HG03442 (cell line): ENCODE measurements around the gene NAP1L1.

Source experiments
- ATAC-seq: cut with Tn5 transposase; IDR thresholded peaks from one replicate; pipeline ENCODE4 v1.9.1; 2021; ENCODE audit warnings: mild to moderate bottlenecking, moderate library complexity; ENCODE audit not compliant: unreplicated experiment

The NAP1L1 gene

GRCh38 chr12:76041406-76041805 lies 43.1 kb downstream of the NAP1L1 start:
- no peak for ATAC-seq

GRCh38 chr12:76040461-76040860 lies 44.0 kb downstream of the NAP1L1 start:
- no peak for ATAC-seq

GRCh38 chr12:76038176-76038575 lies 46.3 kb downstream of the NAP1L1 start:
- ATAC-seq: no peak

- ATAC-seq: peak; percentile 61
Measured at GRCh38 chr12:76037130-76038103, 47.1 kb downstream of the NAP1L1 start.

- no peak for ATAC-seq
Measured at GRCh38 chr12:76035045-76035444, 49.4 kb downstream of the NAP1L1 start.

- ATAC-seq: no peak
Measured at GRCh38 chr12:76033081-76034011, 51.1 kb downstream of the NAP1L1 start.

GRCh38 chr12:76032043-76032981 lies 52.2 kb downstream of the NAP1L1 start:
- peak; percentile 18 for ATAC-seq

GRCh38 chr12:76031414-76032042 lies 53.0 kb downstream of the NAP1L1 start, which contains the start of gene PHLDA1:
Gene PHLDA1, minus strand, starts transcription at chr12:76031776.
- peak; percentile 84 for ATAC-seq

- no peak for ATAC-seq
Measured at GRCh38 chr12:76031081-76031413, 53.4 kb downstream of the NAP1L1 start.

- peak; percentile 0 for ATAC-seq
Measured at GRCh38 chr12:76030341-76031080, 54.0 kb downstream of the NAP1L1 start.

- ATAC-seq: no peak
Measured at GRCh38 chr12:76029982-76030340, 54.5 kb downstream of the NAP1L1 start.

- no peak for ATAC-seq
Measured at GRCh38 chr12:76028571-76029277, 55.8 kb downstream of the NAP1L1 start.

- no peak for ATAC-seq
Measured at GRCh38 chr12:76026643-76027063, 57.8 kb downstream of the NAP1L1 start.

GRCh38 chr12:76025601-76026575 lies 58.6 kb downstream of the NAP1L1 start:
- ATAC-seq: no peak

GRCh38 chr12:76024942-76025600 lies 59.4 kb downstream of the NAP1L1 start:
- peak; percentile 38 for ATAC-seq

GRCh38 chr12:76024102-76024781 lies 60.2 kb downstream of the NAP1L1 start:
- no peak for ATAC-seq
